DOHH2 (cell line): ENCODE data around the gene CCDC80.

ENCODE experiments used
- CTCF ChIP-seq: fragments of 200-600 bp; sonication (generic); IDR thresholded peaks from one replicate; pipeline ENCODE4 v1.5.1; 2014; ENCODE audit warnings: antibody characterized with exemption, mild to moderate bottlenecking, low read depth, low read length; ENCODE audit not compliant: poor library complexity, severe bottlenecking
- EZH2phosphoT487 ChIP-seq: fragments of 200-600 bp; sonication (generic); IDR thresholded peaks from 2 replicates; pipeline ENCODE4 v1.6.1; 2017; ENCODE audit warnings: borderline replicate concordance, mild to moderate bottlenecking, antibody characterized with exemption, low read length, moderate library complexity, mixed read lengths

GRCh38 chr3:112633757-112634156, 7.2 kb downstream of the CCDC80 start:
- TF ChIP-seq EZH2phosphoT487 (no peak), CTCF (no peak)
